SHP77 (cell line): Measurements from ENCODE around the gene SLC25A12.
"Not testable (repeated sequence)": the region's sequence is repeated elsewhere in the genome, so short reads cannot be mapped to it uniquely, and the experiment has no call there.

Experiments
- DNase-seq, 2 experiments: peaks; one replicate each; lab custom pipeline; 2025; lab: John Stamatoyannopoulos, UW

SLC25A12 gene

GRCh38 chr2:171791361-171791760, 102.7 kb downstream of the SLC25A12 start:
- DNase-seq = no peak

- DNase-seq = no peak
Measured at GRCh38 chr2:171789956-171790355, 104.1 kb downstream of the SLC25A12 start.

DNA sequence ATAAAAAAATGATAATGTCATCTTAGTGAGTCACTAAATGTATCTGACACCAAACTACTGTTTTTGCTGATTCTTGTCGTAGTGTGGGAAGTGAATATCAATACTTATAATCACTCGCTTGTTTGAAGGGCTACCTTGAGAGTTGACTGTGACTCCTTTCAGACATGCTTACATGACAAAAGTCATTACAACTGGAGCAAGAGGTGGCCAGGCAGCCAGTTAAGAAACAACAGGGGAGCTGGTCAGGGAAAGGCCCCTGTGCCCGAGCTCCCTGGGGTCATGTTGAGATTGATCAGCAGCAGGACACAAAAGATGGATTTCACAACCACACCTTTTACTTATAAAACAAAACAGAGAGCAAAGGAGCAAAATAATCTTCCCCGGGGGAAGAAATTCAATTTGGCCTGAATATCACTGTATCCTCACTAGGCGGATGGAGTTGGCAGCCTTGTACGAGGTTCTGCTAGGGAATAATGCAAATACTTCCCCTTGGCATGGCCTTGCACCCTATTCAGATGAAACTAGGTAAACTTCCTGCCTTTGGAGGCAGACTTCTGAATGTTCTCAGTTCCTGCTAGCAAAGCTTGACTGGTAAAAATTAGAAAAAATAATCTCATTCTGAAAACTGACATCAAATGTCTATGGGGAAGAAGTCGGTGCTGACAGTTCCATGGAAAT, 105.6 kb downstream of the SLC25A12 start:
- DNase-seq = no peak

DNA sequence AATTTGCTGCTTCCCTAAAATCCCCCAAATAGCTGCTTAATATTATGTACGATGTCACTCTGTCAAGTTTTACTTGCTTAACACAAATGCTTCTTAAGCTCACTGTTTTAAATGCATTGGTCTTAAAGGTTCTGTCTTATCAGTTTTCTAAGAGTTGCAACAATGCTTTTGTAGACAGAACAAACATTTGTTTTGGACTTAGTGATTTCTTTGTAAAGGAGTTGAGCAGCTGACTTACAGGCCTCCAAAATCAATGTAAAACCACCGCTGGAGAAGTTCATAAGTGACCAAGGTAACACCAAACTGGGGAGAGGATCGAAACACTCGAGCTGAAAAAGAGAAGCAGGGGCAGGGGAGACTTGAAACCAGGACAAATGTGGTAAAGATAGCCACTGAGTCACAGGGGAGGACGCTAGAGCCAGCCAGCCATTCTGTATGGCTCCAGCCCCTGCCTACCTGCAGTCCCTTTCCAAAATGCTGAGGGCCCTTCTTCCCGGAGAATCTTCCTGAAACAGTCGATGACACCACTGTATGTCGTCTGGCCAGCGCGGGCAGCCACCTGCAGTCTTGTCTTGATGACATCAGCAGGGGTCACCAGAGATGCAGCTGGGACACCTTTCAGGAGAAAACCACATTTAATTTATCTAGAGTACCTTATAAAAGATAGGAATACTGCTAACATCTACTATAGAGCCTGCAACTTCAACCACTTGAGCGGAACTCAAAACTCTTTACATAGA, 106.5 kb downstream of the SLC25A12 start:
- no peak for DNase-seq

GRCh38 chr2:171785450-171785849, 108.6 kb downstream of the SLC25A12 start:
- DNase-seq = no peak

- DNase-seq = no peak
Measured at GRCh38 chr2:171778515-171778914, 115.5 kb downstream of the SLC25A12 start.

GRCh38 chr2:171774581-171774980, 119.5 kb downstream of the SLC25A12 start:
- not testable (repeated sequence) for DNase-seq

- DNase-seq = no peak
Measured at GRCh38 chr2:171772373-171772772, 121.7 kb downstream of the SLC25A12 start.

DNA sequence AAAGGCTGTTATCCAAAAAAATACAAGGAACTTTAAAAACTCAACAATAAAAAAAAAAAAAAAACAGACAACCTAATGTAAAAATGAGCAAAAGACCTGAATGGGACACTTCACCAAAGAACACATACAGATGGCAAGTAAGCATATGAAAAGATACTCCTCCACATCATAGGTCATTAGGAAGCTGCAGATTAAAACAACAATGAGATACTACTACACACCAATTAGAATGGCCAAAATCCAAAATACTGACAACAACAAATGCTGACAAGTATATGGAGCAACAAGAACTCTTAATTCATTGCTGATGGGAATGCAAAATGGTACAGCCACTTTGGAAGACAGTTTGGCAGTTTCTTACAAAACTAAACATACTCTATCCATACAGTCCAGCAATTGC, 122.6 kb downstream of the SLC25A12 start:
- no peak for DNase-seq

DNA sequence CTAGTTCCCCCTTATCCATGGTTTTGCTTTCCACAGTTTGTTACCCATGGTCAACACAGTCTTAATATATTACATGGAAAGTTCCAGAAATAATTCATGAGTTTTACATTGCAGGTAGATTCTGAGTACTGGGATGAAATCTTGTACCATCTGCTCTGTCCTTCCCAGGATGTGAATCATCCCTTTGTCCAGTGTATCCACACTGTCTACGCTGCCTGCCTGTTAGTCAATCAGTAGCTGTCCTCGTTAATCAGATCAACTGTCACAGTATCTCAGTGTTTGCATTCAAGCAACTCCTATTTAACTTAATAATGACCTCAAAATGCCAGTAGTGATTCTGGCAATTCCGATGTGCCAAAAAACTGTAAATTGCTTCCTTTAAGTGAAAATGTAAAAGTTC, 130.4 kb downstream of the SLC25A12 start:
- DNase-seq = no peak

- DNase-seq = no peak
Measured at GRCh38 chr2:171762879-171763573, 131.0 kb downstream of the SLC25A12 start.

DNA sequence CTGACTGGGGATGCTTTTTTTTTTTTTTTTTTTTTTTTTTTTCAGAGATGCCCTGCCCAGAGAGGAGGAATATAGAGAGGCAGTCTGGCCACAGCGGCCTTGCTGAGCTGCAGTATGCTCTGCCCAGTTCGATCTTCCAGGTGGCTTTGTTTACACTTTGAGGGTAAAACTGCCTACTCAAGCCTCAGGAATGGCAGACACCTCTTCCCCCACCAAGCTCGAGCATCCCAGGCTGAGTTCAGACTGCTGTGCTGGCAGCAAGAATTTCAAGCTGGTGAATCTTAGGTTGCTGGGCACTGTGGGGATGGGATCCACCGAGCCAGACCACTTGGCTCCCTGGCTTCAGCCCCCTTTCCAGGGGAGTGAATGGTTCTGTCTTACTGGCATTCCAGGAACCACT, 132.9 kb downstream of the SLC25A12 start:
- not testable (repeated sequence) for DNase-seq

- DNase-seq = not testable (repeated sequence)
Measured at GRCh38 chr2:171758762-171759161, 135.3 kb downstream of the SLC25A12 start.

DNA sequence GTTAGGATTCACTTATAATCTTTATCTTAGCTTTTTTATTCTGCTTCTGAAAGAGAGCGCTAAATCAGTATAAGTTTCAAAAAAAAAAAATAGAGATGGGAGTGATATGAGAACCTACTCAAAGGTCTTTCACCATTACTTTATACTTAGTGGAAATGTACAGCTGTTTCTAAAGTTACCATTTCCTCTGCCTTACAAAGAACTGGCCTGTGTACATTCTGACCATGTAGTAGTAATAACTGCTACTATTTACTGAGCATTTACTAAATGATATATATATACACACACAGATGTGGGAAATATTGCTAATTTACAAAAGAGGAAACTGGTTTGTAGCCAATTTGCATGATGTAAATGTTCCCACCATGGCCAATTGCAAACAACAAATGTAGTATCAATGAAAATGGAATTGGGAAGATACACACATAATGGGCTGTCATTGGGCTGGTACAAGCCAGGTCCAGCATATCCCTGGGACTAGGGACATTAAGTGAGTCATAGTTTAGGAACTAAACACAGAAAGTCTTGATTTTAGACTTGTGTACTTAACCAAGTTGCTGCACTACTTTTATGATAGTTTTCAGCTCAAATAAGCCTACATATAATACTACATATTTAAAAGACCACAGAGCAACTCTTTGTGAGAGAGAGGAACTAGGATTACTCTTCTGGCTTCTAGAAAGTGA, 139.6 kb downstream of the SLC25A12 start:
- no peak for DNase-seq

- no peak for DNase-seq
Measured at GRCh38 chr2:171747371-171747770, 146.7 kb downstream of the SLC25A12 start.

- no peak for DNase-seq
Measured at GRCh38 chr2:171745806-171746205, 148.2 kb downstream of the SLC25A12 start.

GRCh38 chr2:171745141-171745540, 148.9 kb downstream of the SLC25A12 start:
- DNase-seq = no peak

DNA sequence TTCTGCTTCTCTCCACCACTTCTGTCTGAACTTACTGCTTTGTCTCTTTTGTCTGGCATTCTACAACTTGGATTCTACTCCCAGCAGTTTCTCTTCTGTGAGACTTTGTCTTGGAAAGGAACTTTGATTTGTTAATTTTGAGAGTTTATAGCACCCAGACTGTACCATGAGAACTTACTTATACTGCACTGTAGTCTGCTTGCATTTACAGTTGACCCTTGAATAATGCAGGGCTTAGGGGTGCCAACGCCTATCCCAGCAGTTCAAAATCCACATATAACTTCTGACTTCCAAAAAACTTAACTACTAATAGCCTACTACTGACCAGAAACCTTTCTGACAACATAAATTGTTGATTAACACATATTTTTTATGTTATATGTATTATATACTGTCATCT, 151.3 kb downstream of the SLC25A12 start:
- no peak for DNase-seq

GRCh38 chr2:171741189-171741588, 152.9 kb downstream of the SLC25A12 start:
- no peak for DNase-seq

DNA sequence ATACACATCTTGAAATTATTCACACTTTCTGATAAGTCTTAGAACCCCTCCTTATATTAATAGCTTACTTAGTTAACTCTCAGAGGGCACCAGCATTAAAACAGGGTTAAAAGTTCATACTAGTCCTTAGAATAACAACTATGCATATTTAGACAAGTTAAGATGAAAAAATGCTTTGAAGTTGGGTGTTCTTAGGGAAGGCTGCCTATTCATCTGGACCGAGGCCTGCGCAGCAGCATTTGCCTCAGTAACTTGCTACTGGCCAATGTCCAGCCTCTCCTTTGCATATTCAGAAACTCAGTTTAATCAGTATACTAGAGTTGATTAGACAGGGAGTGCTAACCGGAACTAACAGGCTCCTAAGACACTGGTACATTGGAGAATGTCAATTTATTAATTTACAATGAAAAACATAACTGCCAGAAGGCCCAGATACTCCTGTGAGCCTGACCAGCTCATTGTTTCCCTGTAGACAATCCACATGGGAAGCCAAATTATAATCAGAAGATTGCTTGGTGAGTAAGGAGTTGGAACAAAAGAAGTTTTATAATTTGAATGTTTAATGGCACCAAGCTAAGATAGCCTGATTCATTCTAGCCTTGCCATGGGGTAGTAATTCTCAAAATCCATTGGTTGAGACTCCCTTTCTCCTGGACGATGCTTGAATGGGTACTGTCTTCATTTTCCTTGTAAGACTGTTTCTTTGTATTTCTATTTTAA, 157.9 kb downstream of the SLC25A12 start:
- no peak for DNase-seq
